ENCODE data around the gene PANK4.

GRCh38 chr1:2483026-2483425, 43.4 kb downstream of the PANK4 start:
- TF ChIP-seq CTCF (conservative IDR thresholded peaks at IDR 0.05), result no peak
- TF ChIP-seq EZH2 (IDR thresholded peaks at IDR 0.05; ENCODE audit: low read depth), result no peak
